ENCODE measurements around the gene AGPAT1. TPM values are rescaled to one million over a fixed set of nuclear protein-coding genes. Genes with fewer than 3 reads are reported as not detected.

AGPAT1 gene
- 57.2 and 62.3 TPM in 2 replicates for total RNA-seq

- Histone ChIP-seq H3K27me3 (ENCODE audit: control insufficient read depth, insufficient read depth, low read length) (no peaks in the 10 kb centered on the region), H3K36me3 (ENCODE audit: control insufficient read depth, insufficient read depth, low read length) (no peaks in the 10 kb centered on the region), H3K4me3 (ENCODE audit: low read depth, low read length) (peak within 1 kb of the TSS; percentile 99)
- peak; percentile 81 for DNase-seq (ENCODE audit: low read depth)
- TF ChIP-seq CTCF (IDR thresholded peaks at IDR 0.05; ENCODE audit: insufficient read depth, low read length, poor library complexity, severe bottlenecking): no peak
Observed at GRCh38 chr6:32175711-32176475, at the start of gene AGPAT1. TSS of gene AGPAT1 (minus strand) at chr6:32176084. CDS start at chr6:32171496, 4,588 bp downstream.

- H3K36me3 ChIP-seq (ENCODE audit: control insufficient read depth, insufficient read depth, low read length): no peaks in the 10 kb centered on the region
- no peak for TF ChIP-seq CTCF (IDR thresholded peaks at IDR 0.05; ENCODE audit: insufficient read depth, low read length, poor library complexity, severe bottlenecking)
- H3K4me3 ChIP-seq (ENCODE audit: low read depth, low read length): no peak overlapping the region
- no peak for DNase-seq (ENCODE audit: low read depth)
- peaks cover 2% of the 10 kb centered on the region for H3K27me3 ChIP-seq (ENCODE audit: control insufficient read depth, insufficient read depth, low read length)
Observed at GRCh38 chr6:32224696-32225095, 48.8 kb upstream of the AGPAT1 start.

- H3K27me3 ChIP-seq (ENCODE audit: control insufficient read depth, insufficient read depth, low read length): peaks cover 4% of the 10 kb centered on the region
- H3K36me3 ChIP-seq (ENCODE audit: control insufficient read depth, insufficient read depth, low read length): no peaks in the 10 kb centered on the region
- no peak within 1 kb of the TSS for H3K4me3 ChIP-seq (ENCODE audit: low read depth, low read length)
- DNase-seq (ENCODE audit: low read depth): no peak
- no peak for TF ChIP-seq CTCF (IDR thresholded peaks at IDR 0.05; ENCODE audit: insufficient read depth, low read length, poor library complexity, severe bottlenecking)
Observed at GRCh38 chr6:32223258-32224235, 47.7 kb upstream of the AGPAT1 start, which contains the start of gene NOTCH4. TSS of gene NOTCH4 (minus strand) at chr6:32224067. CDS start at chr6:32223928, 139 bp downstream.

GRCh38 chr6:32222333-32223230, 46.7 kb upstream of the AGPAT1 start:
- no peak for DNase-seq (ENCODE audit: low read depth)
- no peaks in the 10 kb centered on the region for H3K36me3 ChIP-seq (ENCODE audit: control insufficient read depth, insufficient read depth, low read length)
- no peak for TF ChIP-seq CTCF (IDR thresholded peaks at IDR 0.05; ENCODE audit: insufficient read depth, low read length, poor library complexity, severe bottlenecking)
- no peak overlapping the region for H3K4me3 ChIP-seq (ENCODE audit: low read depth, low read length)
- peaks cover 8% of the 10 kb centered on the region for H3K27me3 ChIP-seq (ENCODE audit: control insufficient read depth, insufficient read depth, low read length)

GRCh38 chr6:32220021-32220420, 44.1 kb upstream of the AGPAT1 start:
- TF ChIP-seq CTCF (IDR thresholded peaks at IDR 0.05; ENCODE audit: insufficient read depth, low read length, poor library complexity, severe bottlenecking): no peak
- Histone ChIP-seq H3K36me3 (ENCODE audit: control insufficient read depth, insufficient read depth, low read length) (no peaks in the 10 kb centered on the region), H3K4me3 (ENCODE audit: low read depth, low read length) (no peak overlapping the region), H3K27me3 (ENCODE audit: control insufficient read depth, insufficient read depth, low read length) (peaks cover 8% of the 10 kb centered on the region)
- no peak for DNase-seq (ENCODE audit: low read depth)
